Measurements from ENCODE around the gene NARF.
A peak's percentile ranks its signal among the peaks of the same experiment; 100 is the strongest.

Gene NARF

DNA sequence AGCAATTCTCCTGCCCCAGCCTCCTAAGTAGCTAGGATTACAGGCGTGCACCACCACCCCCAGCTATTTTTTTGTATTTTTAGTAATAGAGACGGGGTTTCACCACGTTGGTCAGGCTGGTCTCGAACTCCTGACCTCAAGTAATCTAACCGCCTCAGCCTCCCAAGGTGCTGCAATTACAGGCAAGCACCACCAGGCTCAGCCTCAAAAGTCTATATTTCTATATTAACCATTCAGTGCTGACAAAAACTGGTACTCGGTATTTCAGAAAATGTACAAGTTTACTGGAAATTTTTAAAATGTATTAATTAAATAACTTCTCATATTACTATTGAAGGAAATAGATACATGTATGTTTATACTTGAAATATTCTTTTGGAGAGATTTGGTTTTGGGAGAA, 41.8 kb upstream of the NARF start:
- peaks cover 7% of the 10 kb centered on the region for H3K27me3 Mint-ChIP-seq (ENCODE audit: low read depth, poor library complexity)
- DNase-seq, result no peak

GRCh38 chr17:82418001-82418986, 40.2 kb upstream of the NARF start, which contains the start of the genes HEXD and OGFOD3:
Gene HEXD (plus strand): TSS chr17:82418347. CDS start chr17:82419800, 1,453 bp downstream.
Gene OGFOD3 (minus strand): TSS chr17:82418586. CDS start chr17:82418485, 101 bp downstream.
- peaks cover 44% of the 10 kb centered on the region for H3K36me3 Mint-ChIP-seq (ENCODE audit: low read depth)
- peaks cover 21% of the 10 kb centered on the region for H3K4me1 Mint-ChIP-seq
- no peak for TF ChIP-seq CTCF (IDR thresholded peaks at IDR 0.05)
- H3K27ac Mint-ChIP-seq, result no peak within 1 kb of the TSS
- H3K9me3 Mint-ChIP-seq, result peaks cover 34% of the 10 kb centered on the region
- H3K4me3 Mint-ChIP-seq, result peak within 1 kb of the TSS; percentile 84
- peaks cover 7% of the 10 kb centered on the region for H3K27me3 Mint-ChIP-seq (ENCODE audit: low read depth, poor library complexity)
- DNase-seq, result peak; percentile 87

More for the DNA sequence above, 41.8 kb upstream of the NARF start:
- Mint-ChIP-seq H3K9me3 (peaks cover 19% of the 10 kb centered on the region), H3K36me3 (ENCODE audit: low read depth) (peaks cover 34% of the 10 kb centered on the region), H3K4me3 (no peak overlapping the region), H3K4me1 (peaks cover 21% of the 10 kb centered on the region), H3K27ac (no peak overlapping the region)
- no peak for TF ChIP-seq CTCF (IDR thresholded peaks at IDR 0.05)

- Mint-ChIP-seq H3K36me3 (ENCODE audit: low read depth) (peaks cover 48% of the 10 kb centered on the region), H3K4me1 (peaks cover 17% of the 10 kb centered on the region), H3K27me3 (ENCODE audit: low read depth, poor library complexity) (peaks cover 7% of the 10 kb centered on the region), H3K4me3 (peak overlapping the region; percentile 84), H3K27ac (no peak overlapping the region), H3K9me3 (peaks cover 34% of the 10 kb centered on the region)
- DNase-seq, result no peak
- no peak for TF ChIP-seq CTCF (IDR thresholded peaks at IDR 0.05)
Measured at GRCh38 chr17:82419540-82419939, 39.0 kb upstream of the NARF start.

- DNase-seq, result peak; percentile 42
- H3K27ac Mint-ChIP-seq, result no peak overlapping the region
- peaks cover 34% of the 10 kb centered on the region for H3K9me3 Mint-ChIP-seq
- H3K4me3 Mint-ChIP-seq, result no peak overlapping the region
- peak; percentile 48 for TF ChIP-seq CTCF (IDR thresholded peaks at IDR 0.05)
- H3K27me3 Mint-ChIP-seq (ENCODE audit: low read depth, poor library complexity), result peaks cover 3% of the 10 kb centered on the region
- peaks cover 53% of the 10 kb centered on the region for H3K36me3 Mint-ChIP-seq (ENCODE audit: low read depth)
- H3K4me1 Mint-ChIP-seq, result peaks cover 1% of the 10 kb centered on the region
Measured at GRCh38 chr17:82424001-82424862, 34.3 kb upstream of the NARF start.

DNA sequence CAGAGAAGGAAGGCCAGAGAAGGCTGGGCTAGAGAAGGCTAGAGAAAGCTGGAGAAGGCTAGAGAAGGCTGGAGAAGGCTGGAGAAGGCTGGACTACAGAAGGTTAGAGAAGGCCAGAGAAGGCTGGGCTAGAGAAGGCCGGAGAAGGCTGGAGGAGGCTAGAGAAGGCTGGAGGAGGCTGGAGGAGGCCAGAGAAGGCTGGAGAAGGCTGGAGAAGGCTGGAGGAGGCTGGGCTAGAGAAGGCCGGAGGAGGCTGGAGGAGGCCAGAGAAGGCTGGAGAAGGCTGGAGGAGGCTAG, 33.7 kb upstream of the NARF start:
- Mint-ChIP-seq H3K4me3 (no peak overlapping the region), H3K27ac (no peak overlapping the region), H3K9me3 (peaks cover 32% of the 10 kb centered on the region), H3K27me3 (ENCODE audit: low read depth, poor library complexity) (peaks cover 3% of the 10 kb centered on the region), H3K36me3 (ENCODE audit: low read depth) (peaks cover 53% of the 10 kb centered on the region), H3K4me1 (peaks cover under 1% of the 10 kb centered on the region)
- no peak for TF ChIP-seq CTCF (IDR thresholded peaks at IDR 0.05)
- DNase-seq, result no peak
